GM18868 (cell line): ENCODE results near the gene TRHDE.
"Not testable (repeated sequence)": the region's sequence is repeated elsewhere in the genome, so short reads cannot be mapped to it uniquely, and the experiment has no call there.

Experiments
- ATAC-seq: cut with Tn5 transposase; IDR thresholded peaks from one replicate; pipeline ENCODE4 v1.9.1; 2021; ENCODE audit warnings: mild to moderate bottlenecking, moderate library complexity; ENCODE audit not compliant: unreplicated experiment

The TRHDE gene

DNA sequence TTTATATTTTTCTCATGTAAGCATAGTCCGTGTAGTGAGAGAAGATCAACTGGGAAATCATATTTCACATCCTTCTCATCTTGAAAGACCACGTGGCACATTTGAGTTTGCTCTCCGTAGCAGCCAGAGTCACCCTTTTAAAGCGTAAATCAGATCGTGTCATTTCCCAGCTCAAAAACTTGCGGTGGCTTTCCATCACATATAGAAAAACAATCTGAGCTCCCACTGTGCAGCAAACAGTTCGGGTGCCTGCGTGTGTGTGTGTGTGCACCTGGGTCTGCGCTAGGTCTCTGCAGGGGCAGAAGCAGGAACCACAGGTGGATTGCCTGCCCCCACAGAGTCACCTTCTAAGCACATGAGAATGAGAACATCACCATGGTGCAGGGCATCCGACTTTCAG, 338.2 kb downstream of the TRHDE start:
- no peak for ATAC-seq

DNA sequence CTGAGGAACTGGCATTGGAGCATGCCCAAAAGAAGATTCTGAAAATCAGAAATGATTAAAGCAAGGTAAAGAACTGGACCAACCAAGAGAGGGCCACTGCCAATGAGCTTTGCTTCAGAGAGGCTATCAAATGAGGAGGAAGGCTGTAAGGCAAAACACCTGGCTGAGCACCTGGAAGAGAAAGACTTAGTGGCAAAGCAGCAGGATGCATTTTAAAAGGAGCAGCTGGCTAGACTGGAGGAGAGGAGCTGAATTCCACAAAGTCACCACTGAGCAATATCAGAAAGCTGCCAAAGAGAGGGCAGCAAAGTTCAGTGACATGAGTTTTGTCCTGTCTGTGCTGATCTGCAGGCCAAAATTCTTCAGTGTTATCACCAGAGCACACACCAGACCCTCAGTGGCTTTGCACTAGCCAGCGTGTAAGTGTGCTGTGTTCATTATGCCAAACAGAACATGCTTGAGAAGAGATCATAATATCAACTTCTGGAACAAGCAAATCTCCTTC, 338.7 kb downstream of the TRHDE start:
- ATAC-seq: no peak

- ATAC-seq: no peak
Measured at GRCh38 chr12:72612171-72612570, 340.0 kb downstream of the TRHDE start.

GRCh38 chr12:72618764-72619163, 346.6 kb downstream of the TRHDE start:
- no peak for ATAC-seq

- ATAC-seq: no peak
Measured at GRCh38 chr12:72622556-72622955, 350.4 kb downstream of the TRHDE start.

GRCh38 chr12:72631926-72632685, 359.9 kb downstream of the TRHDE start:
- no peak for ATAC-seq

DNA sequence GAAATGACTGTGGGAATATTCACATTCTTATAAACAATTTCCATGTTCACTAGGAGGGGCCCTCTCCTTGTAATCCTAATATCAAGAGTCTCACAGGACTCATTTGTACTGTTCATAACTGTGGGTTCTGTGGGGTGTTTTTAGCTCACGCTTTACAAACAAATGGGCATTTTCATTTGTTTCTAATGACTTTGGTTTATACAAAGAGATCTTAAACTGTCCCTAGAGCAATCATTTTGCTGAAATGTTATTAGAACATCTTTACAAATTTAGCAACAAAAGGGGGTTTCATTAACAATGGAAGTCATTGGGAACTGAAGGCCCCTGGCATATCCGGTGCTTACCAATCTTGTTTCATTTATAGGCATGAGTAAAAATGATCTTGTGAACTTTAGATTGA, 370.5 kb downstream of the TRHDE start:
- no peak for ATAC-seq

DNA sequence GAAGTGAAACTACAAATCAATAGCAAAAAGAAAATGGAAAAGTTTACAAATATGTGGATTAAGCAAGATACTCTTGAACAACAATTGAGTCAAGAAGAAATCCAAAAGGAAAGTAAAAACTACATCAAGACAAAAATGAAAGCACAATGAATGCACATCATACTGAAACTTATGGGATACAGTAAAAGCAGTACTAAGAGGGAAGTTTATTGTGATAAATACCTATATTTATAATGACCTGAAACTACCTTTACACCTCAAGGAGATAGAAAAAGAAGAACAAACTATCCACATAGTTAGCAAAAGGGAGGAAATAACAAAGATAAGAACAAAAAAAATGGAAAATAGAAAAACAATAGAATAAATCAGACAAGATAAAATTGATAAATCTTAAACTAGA, 375.0 kb downstream of the TRHDE start:
- no peak for ATAC-seq

DNA sequence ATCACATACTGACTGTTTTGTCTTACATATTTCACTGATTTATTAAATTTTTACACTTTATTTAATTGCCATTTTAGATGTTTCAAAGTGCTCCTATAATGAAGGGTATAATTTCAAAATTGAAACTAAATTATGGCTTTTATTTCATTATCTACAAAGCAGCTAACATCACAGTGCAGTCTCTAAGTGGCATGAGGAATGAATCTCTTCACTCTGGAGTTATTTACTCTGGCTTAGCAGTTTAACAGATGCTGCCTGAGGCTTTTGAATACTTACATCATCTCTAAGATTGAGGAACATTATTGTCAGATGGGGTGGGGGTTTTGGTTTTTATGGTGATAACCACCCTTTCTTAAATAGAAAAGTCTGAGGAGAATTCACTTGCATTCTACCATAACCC, 386.4 kb downstream of the TRHDE start:
- no peak for ATAC-seq

- ATAC-seq: not testable (repeated sequence)
Measured at GRCh38 chr12:72660174-72660573, 388.0 kb downstream of the TRHDE start.

DNA sequence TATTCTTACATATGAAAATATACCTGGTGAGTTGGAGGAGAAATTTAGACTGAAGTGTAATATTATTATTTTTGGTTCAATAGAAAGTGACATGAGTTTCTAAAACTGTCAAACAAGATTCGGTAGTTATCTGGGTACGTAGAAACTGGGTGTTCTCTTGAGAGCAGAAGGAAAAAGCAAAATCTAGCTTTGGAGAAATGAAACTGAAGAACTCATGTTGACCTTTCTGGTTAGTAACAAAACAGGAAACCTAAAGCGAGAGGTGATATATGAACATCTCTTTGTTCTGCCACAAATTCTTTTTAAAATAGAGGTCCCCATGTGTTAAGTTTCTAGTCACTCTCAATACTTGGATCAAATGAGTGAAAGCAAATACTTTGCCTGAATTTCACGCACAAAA, 401.7 kb downstream of the TRHDE start:
- ATAC-seq: peak; percentile 85

GRCh38 chr12:72676556-72676955, 404.4 kb downstream of the TRHDE start:
- ATAC-seq: no peak

DNA sequence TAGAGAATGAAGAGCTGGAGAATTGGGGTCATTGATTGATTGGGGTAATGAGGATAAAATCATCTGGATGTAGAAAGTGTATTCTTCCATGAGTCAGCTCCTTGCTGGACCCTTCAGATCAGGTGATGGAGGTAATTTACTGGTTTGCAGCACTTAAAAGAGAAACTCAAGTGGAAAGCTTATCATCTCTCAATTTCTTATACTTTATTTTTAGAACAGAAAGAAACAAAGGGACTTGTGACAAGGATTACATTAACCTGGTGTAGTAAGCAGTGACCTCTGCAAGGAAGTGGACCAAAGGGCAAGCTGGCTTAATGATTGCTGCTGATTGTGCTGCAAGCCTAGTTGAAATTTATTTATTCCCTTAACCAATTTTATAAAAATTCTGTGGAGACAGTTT, 405.0 kb downstream of the TRHDE start:
- ATAC-seq: no peak

GRCh38 chr12:72677846-72678245, 405.7 kb downstream of the TRHDE start:
- ATAC-seq: no peak

GRCh38 chr12:72679147-72679757, 407.1 kb downstream of the TRHDE start:
- ATAC-seq: no peak

GRCh38 chr12:72681028-72681427, 408.9 kb downstream of the TRHDE start:
- no peak for ATAC-seq

- no peak for ATAC-seq
Measured at GRCh38 chr12:72684491-72684890, 412.3 kb downstream of the TRHDE start.

GRCh38 chr12:72692338-72692737, 420.2 kb downstream of the TRHDE start:
- ATAC-seq: no peak

- no peak for ATAC-seq
Measured at GRCh38 chr12:72694193-72694592, 422.0 kb downstream of the TRHDE start.

- no peak for ATAC-seq
Measured at GRCh38 chr12:72699362-72699761, 427.2 kb downstream of the TRHDE start.

DNA sequence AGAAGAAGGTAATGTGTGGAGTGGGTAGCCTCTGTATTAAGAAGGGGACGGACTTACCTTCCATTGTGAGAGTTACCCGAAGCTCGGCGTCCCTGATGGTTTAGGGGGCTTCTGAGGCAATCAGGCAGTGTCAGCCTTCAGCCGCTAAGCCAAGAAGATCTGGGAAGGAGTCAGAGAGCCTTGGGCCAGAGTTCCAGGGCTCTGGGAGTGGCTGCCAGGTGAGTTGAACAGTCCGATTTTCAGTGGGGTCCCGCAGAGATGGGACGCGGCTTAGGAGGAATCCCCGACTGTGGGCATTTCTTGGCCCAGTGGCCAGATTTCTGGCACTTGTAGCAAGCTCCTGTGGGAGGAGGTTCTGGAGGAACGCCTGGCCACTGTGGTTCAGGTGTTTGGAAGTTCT, 439.9 kb downstream of the TRHDE start:
- ATAC-seq: not testable (repeated sequence)

- no peak for ATAC-seq
Measured at GRCh38 chr12:72716221-72716620, 444.1 kb downstream of the TRHDE start.
